Uterus (tissue), 4 donors: ENCODE results near the gene WBP1L. TPM values are rescaled to one million over a fixed set of nuclear protein-coding genes. Genes with fewer than 3 reads are reported as not detected.

Experiments
- DNase-seq, 2 donors: peaks; one replicate each; pipeline ENCODE4 v3.0.0-alpha.2; 2019 to 2020
- H3K27ac ChIP-seq, 2 donors: fragments of 200-600 bp; sonication (generic); 1 replicate in 1 of 2; 2 replicates in 1 of 2; pipeline ENCODE4 v1.5.1; 2016 to 2018
- H3K27me3 ChIP-seq, 2 donors: fragments of 200-600 bp; sonication (generic); one replicate each; pipeline ENCODE4 v1.5.1; 2018 to 2019; ENCODE audit warnings: control low read depth in 1 of 2
- H3K36me3 ChIP-seq, 2 donors: fragments of 200-600 bp; sonication (generic); one replicate each; pipeline ENCODE4 v1.5.1; 2019; ENCODE audit warnings: control low read depth in 1 of 2
- H3K4me1 ChIP-seq, 2 donors: fragments of 200-600 bp; sonication (generic); one replicate each; pipeline ENCODE4 v1.5.1; 2018 to 2019; ENCODE audit warnings: control low read depth in 1 of 2
- H3K4me3 ChIP-seq, 2 donors: fragments of 200-600 bp; sonication (generic); 1 replicate in 1 of 2; 2 replicates in 1 of 2; pipeline ENCODE4 v1.5.1; 2018 to 2019; ENCODE audit warnings: mild to moderate bottlenecking in 1 of 2
- H3K9me3 ChIP-seq, 2 donors: fragments of 200-600 bp; sonication (generic); one replicate each; pipeline ENCODE4 v1.5.1; 2019; ENCODE audit warnings: control low read depth in 1 of 2
- CTCF ChIP-seq, 4 experiments: fragments of 200-600 bp in 2 of 4; fragments of 450-650 bp in 2 of 4; sonication (generic) in 2 of 4; IDR thresholded peaks; one replicate each; pipeline ENCODE4 v1.5.1; 2016 to 2019; ENCODE audit warnings: antibody characterized with exemption in 4 of 4, mild to moderate bottlenecking in 2 of 4, moderate library complexity in 1 of 4
- POLR2A ChIP-seq, 2 donors: fragments of 450-650 bp; IDR thresholded peaks; one replicate each; pipeline ENCODE4 v1.6.1; 2016; ENCODE audit warnings: antibody characterized with exemption in 2 of 2, mild to moderate bottlenecking in 1 of 2, moderate library complexity in 1 of 2
- intact Hi-C: fragments of 100-400 bp; cut with DNase I; formaldehyde crosslinking; loops from one replicate; pipeline ENCODE4 v1.15.1; 2023; ENCODE audit warnings: low total_unique reads
- total RNA-seq, 4 donors: library from RNA; depleted of rRNA in 3 of 4; stranded (reverse); fragments of >200 nt in 3 of 4; gene quantifications; one replicate each; pipeline versions ENCODE4 v1.1.0 to v1.2.4, GENCODE V29; 2014 to 2023
- donor health status: DM: yes; HTN: yes; CAD: no.

Gene WBP1L
- total RNA-seq, 4 donors from 2014 or later = 27.4 to 79.2 (median 55.3) TPM

DNA sequence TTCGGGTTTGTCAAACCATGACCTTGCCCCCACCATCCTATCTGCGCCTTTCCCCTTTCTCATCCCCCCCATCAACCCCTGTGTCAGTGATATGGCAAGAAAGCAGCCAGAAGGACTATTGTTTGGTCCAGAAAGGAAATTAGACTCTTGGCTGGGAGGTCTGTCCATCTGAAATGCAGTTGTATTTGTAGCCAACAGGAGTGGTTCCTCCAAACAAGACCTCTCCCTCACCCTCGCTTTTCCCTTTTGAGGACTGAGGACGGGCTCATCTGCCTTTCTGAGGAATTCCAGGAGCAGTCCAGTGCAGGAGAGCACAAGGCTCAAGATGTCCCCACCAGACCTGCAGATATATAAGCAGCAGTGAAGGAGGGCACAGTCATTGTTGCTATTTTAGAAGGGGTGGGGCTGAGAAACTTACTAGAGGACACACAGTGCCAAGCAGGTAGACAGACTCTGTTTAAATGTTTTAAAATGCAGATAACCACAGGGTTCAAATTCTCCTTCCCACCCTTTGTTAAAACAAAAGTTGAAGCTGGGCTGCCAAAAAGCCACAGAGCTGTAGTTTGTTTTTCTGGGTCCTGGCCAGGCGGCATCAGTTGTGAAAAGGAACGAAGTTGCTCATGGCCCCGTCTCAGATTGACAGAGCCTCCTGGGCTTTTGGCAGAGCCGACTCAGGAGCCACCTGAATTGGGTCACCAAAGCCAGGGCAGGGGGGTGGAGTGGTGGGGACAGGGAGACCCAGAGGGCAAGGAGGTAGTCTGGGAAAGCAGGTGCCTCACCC, 56.1 kb downstream of the WBP1L start:
- DNase-seq = peak in 1 of 2 donors; percentile 61
- H3K4me3 ChIP-seq = no peak overlapping the region
- H3K27ac ChIP-seq = peak overlapping the region; percentile 80 to 90

DNA sequence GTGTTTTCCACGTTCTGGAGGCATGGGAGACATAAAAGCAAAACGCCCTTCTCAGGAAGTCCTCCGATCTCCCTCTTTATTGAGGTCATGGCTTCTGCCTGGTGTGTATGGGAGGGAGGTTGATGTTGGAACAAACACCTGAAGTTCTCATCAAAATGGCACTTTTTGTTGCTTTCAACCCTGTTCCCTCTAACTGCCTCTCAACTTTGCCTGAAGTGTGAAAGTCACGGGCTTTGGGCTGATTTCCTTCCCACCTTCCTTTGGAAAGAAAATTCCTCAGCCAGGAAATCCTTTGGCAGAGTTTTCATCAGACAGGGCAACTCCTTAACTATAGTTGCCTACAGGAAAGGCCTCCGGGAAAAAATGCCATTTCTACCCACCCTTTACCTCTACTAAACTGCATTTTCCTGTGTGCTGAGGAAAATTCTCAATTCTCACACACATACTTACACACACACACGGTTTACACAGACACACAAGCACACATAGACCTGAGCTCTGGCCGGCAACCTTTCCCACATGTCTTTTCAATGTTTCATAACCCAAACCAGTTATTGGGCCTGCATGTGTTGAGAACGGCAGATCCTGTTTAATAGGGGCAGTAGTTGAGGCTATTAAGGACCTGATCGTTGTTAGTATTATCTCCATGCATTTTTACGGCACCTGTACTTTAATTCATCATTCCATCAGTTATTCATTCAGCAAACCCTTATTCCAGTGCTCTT, 57.0 kb downstream of the WBP1L start:
- peaks cover 0 to 25% of the 10 kb centered on the region in 2 donors for H3K4me1 ChIP-seq
- intact Hi-C loops = no loop called here

More for the DNA sequence above, 56.1 kb downstream of the WBP1L start:
- no peaks in the 10 kb centered on the region for H3K36me3 ChIP-seq
- H3K4me1 ChIP-seq = peaks cover 0 to 25% of the 10 kb centered on the region in 2 donors
- H3K9me3 ChIP-seq = no peaks in the 10 kb centered on the region
- intact Hi-C loops = loop anchor here (10.0 kb wide), 1 partner anchor 55 kb away; the partner anchor contains the start of gene WBP1L
- no peaks in the 10 kb centered on the region for H3K27me3 ChIP-seq
- no peak for TF ChIP-seq POLR2A (IDR thresholded peaks at IDR 0.05)
- TF ChIP-seq CTCF (IDR thresholded peaks at IDR 0.05) = no peak

DNA sequence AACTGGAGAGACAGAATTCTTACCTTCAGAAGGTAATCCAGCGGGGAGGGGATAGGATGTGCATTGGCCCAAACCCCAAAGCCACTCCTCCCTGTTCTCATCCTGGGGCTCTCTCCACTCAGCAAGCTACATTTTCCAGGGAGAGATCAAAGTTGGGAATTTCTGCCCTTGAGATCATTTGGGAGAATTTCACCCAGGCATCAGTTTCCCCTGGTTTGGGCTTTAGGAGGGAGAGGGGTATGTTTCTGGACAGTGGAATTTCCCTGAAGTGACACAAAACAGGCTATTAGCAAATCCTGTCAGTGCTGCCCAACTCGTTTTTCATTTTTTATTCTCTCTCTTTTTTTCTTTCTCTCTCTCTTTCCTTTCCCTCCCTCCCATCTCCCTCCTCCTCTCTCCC, 57.7 kb downstream of the WBP1L start:
- no peaks in the 10 kb centered on the region for H3K27me3 ChIP-seq
- no peak overlapping the region for H3K4me3 ChIP-seq
- peaks cover 0 to 25% of the 10 kb centered on the region in 2 donors for H3K4me1 ChIP-seq
- TF ChIP-seq CTCF (IDR thresholded peaks at IDR 0.05) (no peak), POLR2A (IDR thresholded peaks at IDR 0.05) (no peak)
- intact Hi-C loops = no loop called here
- H3K27ac ChIP-seq = peak overlapping the region; percentile 80 to 90
- H3K9me3 ChIP-seq = no peaks in the 10 kb centered on the region
- H3K36me3 ChIP-seq = no peaks in the 10 kb centered on the region
- no peak for DNase-seq

More for the DNA sequence above, 57.0 kb downstream of the WBP1L start:
- Histone ChIP-seq H3K27me3 (no peaks in the 10 kb centered on the region), H3K36me3 (no peaks in the 10 kb centered on the region), H3K9me3 (no peaks in the 10 kb centered on the region), H3K4me3 (no peak overlapping the region), H3K27ac (peak overlapping the region; percentile 80 to 90)
- TF ChIP-seq CTCF (IDR thresholded peaks at IDR 0.05) = no peak
- TF ChIP-seq POLR2A (IDR thresholded peaks at IDR 0.05) = no peak
- peak in 1 of 2 donors; percentile 36 for DNase-seq

DNA sequence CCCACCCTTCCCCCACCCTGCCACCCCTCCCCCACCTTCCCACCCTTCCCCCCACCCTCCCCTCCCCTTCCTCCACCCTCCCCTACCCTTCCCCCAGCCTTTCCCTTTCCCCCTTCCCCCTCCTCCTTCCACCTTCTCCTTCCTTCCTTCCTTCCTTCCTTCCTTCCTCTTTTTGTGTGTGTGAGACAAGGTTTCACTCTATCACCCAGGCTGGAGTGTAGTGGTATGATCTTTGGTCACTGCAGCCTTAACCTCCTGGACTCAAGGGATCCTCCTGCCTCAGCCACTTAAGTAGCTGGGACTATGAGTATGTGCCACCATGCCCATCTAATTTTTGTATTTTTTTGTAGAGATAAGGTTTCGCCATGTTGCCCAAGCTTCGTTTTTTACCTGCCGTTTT, 58.2 kb downstream of the WBP1L start:
- intact Hi-C loops = no loop called here
- peaks cover 0 to 25% of the 10 kb centered on the region in 2 donors for H3K4me1 ChIP-seq

More for the DNA sequence above, 58.2 kb downstream of the WBP1L start:
- DNase-seq = no peak
- Histone ChIP-seq H3K27me3 (no peaks in the 10 kb centered on the region), H3K27ac (peak overlapping the region; percentile 80 to 90), H3K4me3 (no peak overlapping the region), H3K9me3 (no peaks in the 10 kb centered on the region), H3K36me3 (no peaks in the 10 kb centered on the region)
- TF ChIP-seq CTCF (IDR thresholded peaks at IDR 0.05) (no peak), POLR2A (IDR thresholded peaks at IDR 0.05) (no peak)
